NCI-H1105 (cell line): ENCODE results near the gene CGB1.
"Not testable (repeated sequence)": the region's sequence is repeated elsewhere in the genome, so short reads cannot be mapped to it uniquely, and the experiment has no call there.

Experiments
- DNase-seq: peaks from one replicate; lab custom pipeline; 2025; lab: John Stamatoyannopoulos, UW

The CGB1 gene

DNA sequence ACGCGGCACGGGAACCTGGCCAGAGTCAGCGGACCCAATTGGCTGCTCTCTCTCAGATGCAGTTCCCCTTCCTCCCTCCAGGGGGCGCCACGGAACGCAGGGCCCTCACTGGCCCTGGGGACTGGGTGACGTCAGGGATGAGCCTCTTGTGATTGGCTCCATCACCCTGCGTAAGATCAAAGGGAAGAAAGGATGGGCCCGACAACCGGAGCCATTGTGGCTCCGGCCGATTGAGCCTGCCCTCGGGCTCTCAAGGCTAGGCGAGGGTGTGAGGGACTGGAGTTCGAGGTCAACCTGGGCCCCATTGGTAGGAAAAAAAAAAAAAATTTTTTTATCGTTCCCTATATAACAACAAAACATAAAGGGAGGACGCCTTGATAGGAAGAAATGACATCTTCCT lies at the start of gene CGB1:
TSS of gene CGB1 (minus strand) at position 81 of the 400 bp plus-strand sequence. CDS start 184 bp downstream, outside the sequence.
- DNase-seq: not testable (repeated sequence)

DNA sequence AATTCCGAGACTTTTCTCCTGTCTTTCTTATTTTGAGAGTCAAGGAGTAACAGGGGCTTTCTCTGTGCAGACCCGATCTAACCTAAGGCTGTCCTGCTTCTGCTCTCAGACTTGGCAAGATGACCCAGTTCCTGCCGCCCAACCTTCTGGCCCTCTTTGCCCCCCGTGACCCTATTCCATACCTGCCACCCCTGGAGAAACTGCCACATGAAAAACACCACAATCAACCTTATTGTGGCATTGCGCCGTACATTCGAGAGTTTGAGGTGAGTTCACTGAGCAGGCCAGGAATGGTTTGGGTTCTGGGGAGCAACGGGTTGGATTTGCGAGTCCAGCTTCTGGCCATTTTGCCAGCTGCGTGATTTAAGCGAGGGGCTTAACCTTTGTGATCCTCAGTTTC lies 49.6 kb upstream of the CGB1 start:
- DNase-seq: no peak

DNA sequence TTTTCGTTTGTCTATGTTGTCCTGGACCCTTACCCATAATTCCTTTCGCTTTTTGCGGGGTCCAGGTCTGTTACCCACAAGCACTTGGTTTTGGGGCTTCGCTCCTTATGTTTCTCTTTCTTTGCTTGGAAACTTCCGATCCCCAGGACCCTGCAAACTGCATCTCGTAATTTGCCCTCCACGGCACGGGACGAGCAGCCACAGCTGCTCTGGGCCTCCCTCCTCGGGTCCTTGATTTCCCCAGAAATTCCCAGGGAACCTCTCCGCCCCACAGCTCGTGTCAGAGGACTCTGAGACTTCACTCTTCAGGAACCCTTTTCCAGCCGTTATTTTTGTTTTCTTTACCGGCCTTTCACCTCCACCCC lies 49.2 kb upstream of the CGB1 start:
- no peak for DNase-seq

DNA sequence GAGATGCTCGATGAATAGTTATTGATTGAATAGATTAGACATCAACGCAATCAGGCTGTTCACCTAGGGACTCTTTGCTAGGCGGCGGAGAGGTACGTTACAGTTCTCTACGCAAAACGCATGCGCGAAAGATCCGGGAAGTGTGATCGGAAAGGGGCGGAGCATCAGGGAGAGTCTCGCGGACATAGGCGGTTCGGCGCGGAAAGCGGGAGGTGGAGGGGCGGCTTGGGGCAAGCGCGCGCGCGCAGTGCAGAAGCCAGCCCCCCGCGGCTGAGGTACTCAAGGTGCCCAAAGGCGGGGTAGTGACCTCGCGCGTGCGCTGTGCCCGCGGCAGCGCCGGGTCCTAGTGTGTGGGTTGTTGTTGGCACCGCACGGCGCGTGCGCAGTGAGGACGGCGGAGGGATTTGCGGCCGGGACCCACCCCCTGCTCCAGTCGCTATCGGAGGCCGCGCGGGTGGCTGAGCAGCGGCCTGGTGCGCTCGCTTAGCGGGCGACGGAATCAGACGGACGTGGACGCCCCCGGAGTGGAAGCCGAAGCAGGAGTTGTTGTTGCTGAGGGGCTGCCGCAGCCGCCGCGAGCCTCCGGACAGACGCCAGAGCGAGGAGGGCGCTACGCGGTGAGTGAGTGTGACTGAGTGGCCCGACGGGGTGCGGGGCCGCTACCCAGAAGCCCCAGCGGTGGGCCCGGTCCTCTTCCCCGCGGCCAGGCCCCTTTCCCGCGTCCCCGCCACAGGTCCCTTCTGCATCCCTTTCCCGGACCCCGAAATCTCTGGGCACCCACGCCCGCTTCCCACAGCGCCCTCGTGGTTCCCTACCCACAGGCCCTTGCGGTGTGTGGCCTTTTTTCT lies 48.5 kb upstream of the CGB1 start, which contains the start of gene SNRNP70:
TSS of gene SNRNP70 (plus strand) at position 432 of the 848 bp plus-strand sequence. CDS start 964 bp downstream, outside the sequence.
- peak; percentile 100 for DNase-seq

DNA sequence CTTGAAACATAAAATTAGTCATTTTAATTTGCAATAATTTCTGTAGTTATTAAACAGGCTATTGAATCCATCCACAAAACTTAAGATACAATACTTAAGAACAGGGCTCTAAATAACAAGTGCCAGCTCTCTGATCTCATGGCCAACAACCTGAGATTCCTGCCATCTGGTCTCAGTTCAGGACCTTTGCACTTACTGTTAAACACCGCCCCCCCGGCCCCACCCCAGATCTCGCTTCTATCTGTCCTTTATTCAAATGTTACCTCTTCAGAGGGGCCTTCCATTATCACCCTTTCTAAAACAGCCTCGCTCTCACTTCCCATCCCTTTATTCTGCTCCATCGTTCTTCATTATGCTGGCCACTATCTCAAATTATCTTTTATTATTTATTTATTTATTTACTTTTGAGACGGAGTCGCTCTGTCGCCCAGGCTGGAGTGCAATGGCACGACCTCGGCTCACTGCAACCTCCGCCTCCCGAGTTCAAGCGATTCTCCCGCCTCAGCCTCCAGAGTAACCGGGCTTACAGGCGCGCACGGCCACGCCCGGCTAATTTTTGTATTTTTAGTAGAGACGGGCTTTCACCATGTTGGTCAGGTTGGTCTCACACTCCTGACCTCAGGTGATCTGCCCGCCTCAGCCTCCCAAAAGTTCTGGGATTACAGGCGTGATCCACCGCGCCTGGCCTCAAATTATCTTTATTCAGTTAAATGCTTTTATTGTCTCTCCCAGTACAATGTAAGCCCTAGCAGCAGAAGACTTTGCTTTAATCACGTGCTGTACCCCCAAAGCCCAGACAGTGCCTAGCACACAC lies 47.7 kb upstream of the CGB1 start:
- DNase-seq: no peak

DNA sequence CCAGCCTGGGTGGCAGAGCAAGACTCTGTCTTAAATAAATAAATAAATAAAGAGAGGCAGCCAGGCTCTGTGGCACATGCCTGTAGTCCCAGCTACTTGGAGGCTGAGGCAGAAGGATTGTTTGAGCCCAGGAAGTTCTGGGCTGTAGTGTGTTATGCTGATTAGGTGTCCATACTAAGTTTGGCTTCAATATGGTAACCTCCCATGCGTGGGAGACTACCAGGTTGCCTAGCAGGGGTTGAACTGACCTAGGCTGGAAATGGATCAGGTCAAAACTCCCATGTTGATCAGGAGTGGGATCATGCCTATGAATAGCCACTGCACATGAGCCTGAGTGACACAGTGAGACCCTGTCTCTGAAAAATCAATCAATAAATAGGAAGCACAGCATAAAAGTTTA lies 44.6 kb upstream of the CGB1 start:
- no peak for DNase-seq

DNA sequence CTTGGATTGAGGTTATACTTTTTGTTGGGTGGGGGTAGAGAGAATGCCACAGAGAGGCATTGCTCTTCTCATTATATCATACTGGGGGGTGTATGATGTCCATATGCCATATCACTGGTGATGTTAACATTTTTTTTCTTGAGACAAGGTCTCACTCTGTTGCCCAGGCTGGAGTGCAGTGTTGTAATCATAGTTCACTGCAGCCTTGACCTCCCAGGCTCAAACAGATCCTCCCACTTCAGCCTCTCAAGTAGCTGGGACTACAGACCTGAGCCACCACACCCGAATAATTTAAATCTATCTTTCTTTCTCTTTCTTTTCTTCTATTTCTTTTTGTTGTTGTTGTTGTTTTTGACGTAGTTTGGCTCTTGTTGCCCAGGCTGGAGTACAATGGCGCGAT lies 43.7 kb upstream of the CGB1 start:
- no peak for DNase-seq

DNA sequence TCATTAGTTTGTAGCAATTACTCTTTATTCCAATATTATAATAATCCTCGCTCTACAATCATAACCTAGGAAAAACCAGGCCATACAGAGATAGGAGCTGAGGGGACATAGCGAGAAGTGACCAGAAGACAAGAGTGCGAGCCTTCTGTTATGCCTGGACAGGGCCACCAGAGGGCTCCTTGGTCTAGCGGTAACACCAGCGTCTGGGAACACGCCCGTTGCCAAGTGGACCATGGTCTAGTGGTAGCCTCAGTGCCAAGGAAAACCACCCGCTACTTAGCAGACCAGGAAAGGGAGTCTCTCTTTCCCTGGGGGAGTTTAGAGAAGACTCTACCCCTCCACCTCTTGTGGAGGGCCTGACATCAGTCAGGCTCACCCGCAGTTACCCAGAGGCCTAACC lies 38.2 kb upstream of the CGB1 start:
- peak; percentile 39 for DNase-seq

DNA sequence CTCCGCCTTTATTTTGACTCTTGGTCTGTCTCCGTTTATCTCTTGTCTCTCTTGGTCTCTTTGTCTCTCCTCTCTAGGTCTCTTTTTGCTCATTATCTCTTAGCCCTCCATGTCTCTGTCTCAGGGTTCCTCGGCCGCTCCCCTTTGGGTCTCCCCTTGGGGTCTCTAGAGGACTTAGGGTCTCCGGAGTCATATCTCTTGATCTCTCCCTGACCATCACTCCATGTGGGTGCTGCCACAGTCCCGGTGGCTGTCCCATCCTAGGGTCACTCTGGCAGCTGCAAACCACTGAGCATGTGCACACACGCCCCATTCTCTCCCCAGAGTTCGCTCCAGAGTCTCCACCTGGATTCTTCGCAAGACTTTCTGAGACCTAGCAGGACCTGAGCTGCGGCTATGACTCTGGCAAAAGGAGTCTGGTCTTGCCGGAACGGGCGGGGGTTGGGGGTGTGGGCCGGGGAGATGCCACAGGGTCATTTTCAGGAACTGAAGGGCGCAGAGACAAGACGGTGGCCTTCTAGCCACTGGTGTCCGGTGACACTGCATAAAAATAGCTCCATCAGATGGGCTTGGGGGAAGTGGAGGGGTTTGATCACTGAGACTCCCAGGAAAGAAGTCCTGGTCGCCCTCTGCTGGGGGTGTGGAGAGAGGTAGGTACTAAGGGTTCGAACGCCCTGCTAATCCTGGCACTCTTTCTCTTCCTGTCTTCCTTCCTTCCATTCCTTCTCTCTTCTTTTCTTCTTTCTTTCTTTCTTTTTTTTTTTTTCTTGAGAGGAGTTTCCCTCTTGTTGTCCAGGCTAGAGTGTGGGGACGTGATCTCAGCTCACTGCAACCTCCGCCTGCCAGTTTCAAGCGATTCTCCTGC lies 37.1 kb upstream of the CGB1 start:
- DNase-seq: no peak

DNA sequence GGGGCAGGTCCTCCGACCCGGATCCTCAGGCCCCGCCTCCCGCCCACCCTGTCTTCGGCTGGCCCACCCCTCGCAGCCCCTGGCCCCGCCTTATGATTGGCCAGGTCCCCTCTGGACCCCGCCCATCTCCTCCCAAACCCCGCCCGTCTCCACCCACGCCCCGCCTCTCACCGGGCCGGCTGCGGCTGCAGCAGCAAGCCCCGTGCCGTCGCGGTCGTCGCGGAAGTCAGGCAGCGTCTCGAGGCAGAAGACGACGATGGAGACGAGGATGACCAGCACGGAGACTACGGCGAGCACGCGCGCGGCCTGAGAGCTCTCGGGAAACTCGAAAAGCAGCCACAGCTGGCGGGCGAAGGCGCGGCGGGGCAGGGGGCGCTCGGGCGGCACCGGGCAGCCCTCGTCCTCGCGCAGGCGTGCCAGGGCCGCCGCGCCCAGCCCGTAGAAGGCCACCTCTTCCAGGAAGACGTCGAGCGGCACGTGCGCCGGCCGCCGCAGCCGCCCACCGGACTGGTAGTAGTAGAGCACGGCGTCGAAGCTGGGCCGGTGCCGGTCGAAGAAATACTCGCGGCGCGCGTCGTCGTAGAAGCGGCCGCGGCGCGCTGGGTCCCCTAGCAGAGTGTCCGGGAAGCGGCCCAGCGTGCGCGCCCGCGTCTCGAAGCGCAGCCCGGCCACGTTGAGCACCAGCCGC lies 35.3 kb upstream of the CGB1 start:
- no peak for DNase-seq

DNA sequence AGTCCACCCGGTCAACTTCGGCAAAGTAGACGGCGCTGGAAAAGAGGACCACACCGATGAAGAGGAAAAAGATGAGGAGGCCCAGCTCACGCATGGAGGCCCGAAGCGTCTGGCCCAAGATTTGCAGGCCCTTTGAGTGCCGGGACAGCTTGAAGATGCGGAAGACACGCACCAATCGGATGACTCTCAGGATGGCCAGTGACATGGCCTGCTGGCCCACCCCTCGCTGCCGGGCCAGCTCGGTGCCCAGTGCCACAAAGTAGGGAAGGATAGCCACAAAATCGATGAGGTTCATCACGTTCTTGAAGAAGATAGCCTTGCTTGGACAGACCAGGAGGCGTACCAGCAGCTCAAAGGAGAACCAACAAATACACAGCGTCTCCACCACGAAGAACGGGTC lies 33.7 kb upstream of the CGB1 start:
- DNase-seq: no peak

DNA sequence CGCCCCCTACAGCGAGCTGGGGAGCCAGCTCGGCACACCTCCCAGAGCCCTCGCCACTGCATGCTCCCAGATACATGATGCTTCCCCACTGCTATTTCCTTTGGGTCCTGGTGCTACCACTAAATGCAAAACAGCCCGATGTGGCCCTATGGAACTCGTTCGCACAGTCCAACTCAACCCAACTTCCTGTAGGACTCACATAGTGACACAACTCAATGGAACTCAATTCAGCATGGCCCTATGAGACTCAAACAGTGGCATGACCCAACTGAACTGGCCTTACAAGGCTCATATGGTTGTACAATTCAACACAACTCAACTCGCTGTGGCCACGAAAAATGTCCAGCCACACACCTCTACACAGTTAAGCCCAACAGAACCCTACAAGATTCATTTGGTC lies 32.3 kb upstream of the CGB1 start:
- DNase-seq: no peak

DNA sequence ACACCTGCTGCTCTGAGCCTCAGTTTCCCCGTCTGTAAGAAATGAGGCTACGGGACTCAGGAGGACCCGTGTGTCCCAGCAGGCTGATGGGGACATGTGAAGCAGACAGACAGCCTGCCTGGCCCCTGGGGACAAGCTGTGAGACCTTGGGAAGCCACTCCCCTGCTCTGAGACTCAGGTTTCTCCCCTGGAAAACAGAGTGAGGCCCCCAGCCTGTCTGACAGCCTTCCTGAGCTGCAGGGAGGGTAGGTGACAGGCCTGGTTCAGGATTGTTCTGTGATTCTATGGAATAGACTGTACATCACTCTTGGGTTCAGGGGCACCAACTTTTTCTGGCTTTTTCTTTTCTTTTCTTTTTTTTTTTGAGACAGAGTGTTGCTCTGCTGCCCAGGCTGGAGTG lies 30.9 kb upstream of the CGB1 start:
- no peak for DNase-seq

DNA sequence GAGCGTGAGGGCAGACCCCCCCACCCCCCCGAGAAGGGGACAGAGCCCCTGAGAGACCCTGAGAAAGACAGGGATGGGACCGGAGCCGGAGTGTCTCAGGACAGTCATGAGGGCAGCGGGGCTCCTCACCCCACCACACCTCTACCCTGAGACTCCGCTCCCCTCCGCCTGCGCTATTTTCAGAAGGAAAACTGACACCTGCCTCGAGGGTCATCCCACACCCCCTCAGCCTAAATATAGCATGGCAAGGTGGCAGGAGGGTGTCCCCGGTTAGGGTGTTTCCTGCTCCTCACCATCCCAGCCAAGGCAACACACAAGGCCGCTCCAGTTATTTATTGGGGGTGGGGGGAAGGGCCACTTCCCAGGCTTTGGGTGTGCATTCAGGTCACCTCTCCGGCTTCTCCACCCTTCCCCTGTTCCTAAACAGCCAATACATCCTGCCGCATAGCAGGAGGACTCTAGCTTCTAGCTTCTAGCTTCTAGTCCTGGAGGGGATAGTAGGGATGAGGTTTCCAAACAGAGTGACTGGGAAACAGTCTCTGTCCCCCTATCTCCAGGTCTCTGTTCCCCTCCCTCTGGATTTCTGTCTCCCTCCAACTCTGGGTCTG lies 29.3 kb upstream of the CGB1 start:
- no peak for DNase-seq

DNA sequence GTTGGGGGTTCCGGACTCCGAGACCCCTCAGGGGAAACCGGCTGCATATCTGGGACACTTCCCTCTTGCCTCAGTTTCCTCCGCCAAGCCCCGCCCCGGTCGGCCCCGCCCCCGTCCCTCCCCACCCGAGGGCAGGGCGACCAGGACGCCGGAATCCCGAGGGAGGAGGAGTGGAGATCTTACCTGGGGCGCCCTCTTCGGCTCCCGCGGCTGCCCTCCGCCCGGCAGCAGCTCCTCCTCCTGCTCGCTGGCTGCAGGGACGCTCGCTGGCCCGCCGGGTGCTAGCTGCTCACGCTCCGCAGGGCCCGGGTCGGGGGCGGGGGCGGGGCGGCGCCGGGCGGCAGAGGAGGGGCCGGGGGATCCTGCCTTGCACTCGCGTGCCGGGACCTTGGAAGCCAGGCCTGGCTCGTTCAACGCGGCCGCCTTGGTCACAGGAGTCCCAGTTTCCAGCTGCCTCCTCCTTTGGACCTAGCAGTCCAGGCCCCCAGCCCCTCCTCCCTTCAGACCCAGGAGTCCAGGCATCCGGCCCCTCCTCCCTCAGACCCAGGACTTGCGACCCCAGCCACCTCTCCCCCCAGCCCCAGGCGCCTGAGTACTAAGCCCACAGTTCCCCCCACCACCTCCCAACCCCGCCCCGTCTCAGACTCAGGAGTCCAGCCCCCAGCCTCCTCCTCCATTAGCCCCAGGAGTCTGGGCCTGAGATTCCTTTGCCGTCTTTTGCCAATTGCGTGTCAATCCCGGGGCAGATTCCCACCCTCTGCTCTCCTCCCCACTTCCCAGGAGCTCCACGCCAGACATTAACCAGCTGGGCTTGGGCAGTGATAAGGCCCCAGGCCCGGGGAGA lies 28.3 kb upstream of the CGB1 start, which contains the start of gene NTF4:
TSS of gene NTF4 (minus strand) at position 51 of the 844 bp plus-strand sequence. CDS start 2,821 bp downstream, outside the sequence.
- no peak for DNase-seq

DNA sequence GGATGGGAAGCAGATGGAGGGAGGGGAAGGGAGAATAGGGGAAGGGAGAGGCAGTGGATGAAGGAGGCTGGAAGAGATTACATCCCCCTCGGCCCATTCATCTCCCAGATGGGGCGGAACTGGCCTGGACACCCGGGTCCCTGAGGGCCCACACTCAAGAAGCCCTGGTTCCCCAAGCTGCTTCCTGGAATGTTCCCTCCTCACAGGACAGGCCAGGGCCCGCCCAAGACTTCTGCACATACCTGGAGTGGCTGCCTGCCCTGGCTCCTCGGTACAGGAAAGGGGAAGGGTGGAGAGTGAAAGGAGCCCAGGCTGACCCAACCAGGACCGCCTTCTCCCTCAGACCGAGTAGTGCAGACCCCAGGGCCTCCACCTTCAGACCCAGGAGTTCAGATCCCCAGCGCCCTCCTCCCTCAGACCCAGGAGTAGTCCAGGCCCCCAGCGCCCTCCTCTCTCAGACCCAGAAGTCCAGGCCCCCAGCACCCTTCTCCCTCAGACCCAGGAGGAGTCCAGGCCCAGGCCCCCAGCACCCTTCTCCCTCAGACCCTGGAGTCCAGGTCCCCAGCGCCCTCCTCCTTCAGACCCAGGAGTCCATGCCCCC lies 27.4 kb upstream of the CGB1 start:
- no peak for DNase-seq

DNA sequence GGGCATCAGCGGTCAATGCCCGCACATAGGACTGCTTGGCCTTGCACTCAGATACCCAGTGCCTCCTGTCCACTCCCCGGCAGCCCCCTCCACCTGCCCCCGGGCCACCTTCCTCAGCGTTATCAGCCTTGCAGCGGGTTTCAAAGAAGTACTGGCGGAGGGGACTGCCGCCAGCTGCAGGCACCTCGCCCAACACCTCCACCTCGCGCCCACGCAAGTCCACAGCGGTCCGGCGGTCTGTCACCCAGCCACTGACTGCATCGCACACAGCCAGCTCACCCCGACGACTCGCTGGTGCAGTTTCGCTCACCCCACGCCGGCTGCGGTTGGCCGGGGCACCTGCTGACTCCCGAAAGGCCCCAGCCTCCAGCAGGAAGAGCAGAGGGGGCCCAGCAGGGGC lies 24.8 kb upstream of the CGB1 start:
- no peak for DNase-seq

DNA sequence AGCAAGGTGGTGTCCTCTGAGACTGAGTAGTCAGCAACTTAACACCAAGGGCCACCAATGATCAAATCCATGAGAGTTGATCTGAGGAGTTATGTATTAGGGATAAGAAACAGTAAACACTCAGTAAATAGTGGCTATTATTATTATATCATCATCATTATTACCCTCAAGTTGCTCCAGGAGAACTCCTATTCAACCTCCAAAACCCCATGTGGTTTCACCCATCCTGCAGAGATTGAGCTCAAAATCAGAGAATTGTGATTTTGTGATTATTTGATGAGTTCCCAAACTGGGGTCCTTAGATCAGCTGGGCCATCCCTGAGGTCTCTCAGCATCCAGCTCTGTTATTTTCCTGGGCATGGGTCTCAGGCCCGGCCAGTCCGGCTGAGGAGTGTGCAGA lies 24.3 kb upstream of the CGB1 start:
- DNase-seq: no peak

DNA sequence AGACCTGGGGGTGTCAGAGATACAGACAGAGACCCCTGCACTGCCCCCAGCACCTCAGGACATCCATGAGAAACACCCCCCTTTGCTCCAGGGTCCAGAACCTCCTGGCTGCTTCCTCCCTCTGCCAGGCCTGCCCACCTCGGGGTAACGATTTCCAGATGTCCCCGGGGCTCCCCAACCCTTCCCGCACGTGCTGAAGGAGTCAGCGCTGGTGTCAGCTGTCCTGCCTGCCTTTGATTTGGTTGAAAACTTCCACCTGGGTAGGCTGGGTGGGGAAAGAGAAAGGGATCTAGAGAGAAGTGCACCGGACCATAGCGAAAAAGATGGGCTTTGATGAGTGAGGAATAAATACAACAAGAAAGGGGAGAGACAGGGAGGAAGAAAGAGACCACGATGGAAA lies 22.4 kb upstream of the CGB1 start:
- no peak for DNase-seq

DNA sequence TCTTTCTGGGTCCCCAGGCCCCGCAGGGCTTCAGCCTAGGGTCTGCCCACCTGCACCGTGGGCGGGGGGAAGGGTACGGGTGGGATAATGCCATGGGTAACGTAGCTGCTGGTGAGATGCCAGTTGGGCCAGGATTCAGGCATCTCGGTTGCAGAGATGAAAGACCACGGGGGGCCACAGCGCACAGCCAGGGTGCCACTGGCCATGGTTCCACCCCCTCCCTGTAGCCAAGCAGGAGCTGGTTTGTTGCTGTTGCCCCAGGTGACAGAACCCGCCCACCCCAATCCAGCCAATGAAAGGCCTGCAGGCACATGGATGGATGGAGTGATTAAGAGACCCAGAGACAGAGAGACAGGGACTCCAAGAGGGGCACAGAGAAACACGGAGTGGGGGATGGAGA lies 21.9 kb upstream of the CGB1 start:
- DNase-seq: no peak
